ENCODE measurements around the gene DEXI.

Gene DEXI

DNA sequence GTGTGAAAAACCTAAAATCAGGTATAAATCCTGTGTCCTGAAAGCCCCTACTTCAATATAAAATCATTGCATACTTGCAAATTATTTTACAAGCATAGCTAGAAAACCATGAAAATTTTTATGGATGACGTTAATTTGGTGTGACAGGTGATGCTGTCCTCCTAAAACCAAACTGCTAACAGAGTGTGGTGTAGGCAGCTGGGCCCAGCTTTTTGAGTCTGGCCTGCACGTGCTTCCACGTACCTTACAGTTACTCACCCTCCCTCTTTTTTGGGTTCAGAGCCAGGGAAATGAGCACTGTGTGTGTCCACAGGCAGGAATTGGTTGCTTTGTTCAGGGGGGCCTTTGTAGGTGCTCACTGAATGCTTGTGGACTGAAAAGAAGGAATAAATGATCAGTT lies 38.5 kb upstream of the DEXI start:
- TF ChIP-seq, protein P1, sequence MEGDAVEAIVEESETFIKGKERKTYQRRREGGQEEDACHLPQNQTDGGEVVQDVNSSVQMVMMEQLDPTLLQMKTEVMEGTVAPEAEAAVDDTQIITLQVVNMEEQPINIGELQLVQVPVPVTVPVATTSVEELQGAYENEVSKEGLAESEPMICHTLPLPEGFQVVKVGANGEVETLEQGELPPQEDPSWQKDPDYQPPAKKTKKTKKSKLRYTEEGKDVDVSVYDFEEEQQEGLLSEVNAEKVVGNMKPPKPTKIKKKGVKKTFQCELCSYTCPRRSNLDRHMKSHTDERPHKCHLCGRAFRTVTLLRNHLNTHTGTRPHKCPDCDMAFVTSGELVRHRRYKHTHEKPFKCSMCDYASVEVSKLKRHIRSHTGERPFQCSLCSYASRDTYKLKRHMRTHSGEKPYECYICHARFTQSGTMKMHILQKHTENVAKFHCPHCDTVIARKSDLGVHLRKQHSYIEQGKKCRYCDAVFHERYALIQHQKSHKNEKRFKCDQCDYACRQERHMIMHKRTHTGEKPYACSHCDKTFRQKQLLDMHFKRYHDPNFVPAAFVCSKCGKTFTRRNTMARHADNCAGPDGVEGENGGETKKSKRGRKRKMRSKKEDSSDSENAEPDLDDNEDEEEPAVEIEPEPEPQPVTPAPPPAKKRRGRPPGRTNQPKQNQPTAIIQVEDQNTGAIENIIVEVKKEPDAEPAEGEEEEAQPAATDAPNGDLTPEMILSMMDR (IDR thresholded peaks at IDR 0.05; ENCODE audit: insufficient read depth, low read length, missing control alignments), result no peak
- no peak for DNase-seq (ENCODE audit: low read depth, low spot score)
- ChIA-PET POLR2A (no interaction called here), CTCF (interaction anchor here (0.7 to 2.3 kb wide), 3 partner anchors 10 to 276 kb away, joined by 3 to 18 read pairs (median 12); partner anchors contain the start of gene SOCS1)
- H3K4me3 ChIP-seq (ENCODE audit: low read depth, low read length), result no peak overlapping the region

DNA sequence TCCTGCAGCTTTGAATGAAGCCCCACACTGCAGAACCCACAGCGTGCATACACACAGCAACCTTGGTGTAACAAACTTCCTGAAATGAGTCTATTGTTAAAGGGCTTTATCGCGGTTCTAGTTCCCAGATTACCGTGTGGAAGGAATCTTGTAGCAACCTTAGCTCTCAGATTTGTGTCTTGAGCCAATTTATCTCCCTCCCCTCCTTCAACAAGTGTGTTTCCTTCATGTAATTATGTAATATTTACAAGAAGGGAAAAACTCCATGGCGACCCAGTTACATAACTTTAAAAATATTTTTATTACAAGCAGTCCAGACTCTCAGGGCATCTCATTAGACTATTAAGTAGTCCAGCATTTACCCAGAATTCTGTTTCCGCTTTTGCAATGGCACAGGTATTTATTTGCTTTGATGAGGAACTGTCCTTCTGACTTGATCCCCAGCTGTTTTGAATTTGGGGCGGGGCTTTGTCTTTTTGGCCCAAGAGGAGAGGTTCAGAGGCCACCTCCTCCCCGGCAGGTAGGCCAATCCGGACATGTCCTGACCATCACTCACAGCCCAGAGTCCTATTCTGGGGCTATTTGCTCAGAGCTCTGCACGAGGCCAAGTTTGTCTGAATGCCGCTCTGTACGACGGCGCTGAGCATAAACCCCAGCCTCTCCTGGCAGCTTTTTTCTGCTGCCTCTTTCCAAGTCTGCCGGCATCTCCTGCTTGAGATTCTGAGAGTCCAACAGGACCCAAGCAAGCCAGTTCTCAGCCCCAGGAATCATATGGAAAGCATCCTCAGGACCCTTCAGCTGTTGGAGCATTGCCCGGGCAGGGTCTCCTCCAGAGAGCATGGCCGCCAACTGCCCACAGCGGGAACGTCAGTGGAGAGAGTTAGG lies 37.7 kb upstream of the DEXI start:
- no peak for DNase-seq (ENCODE audit: low read depth, low spot score)
- TF ChIP-seq, protein P1 (IDR thresholded peaks at IDR 0.05; ENCODE audit: insufficient read depth, low read length, missing control alignments), result no peak
- ChIA-PET POLR2A (no interaction called here), CTCF (interaction anchor here (0.7 to 2.3 kb wide), 6 partner anchors 9 to 376 kb away, joined by 3 to 18 read pairs (median 4); partner anchors contain the start of gene SOCS1)
- H3K4me3 ChIP-seq (ENCODE audit: low read depth, low read length), result no peak overlapping the region

DNA sequence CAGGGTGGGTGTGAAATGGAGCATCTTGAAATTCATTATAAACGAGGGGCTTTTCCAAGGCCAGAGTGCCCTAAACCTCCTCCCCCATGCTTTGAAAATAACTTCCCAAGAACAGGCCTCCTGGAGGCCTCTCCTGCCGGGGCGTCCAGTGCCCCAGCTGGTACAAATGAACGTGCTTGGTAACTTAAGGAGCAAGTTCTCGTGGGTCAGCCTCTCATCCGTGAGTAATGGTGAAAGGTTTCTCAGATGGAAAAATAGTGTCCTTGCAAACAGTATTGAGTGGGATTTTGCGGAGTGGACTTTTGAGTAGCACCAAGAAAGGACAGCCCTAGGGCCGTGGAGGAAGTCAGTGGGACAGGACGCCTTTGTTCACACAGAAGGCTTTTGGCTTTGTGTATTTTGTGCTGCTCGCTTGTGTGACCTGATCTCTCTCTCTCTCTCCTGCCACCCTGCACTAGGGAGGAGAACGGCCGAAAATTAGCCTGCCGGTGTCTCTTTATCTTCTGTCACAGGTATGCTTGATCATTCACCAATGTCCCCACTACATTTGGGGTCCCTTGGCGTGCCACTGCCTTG lies 36.7 kb upstream of the DEXI start:
- no peak for DNase-seq (ENCODE audit: low read depth, low spot score)
- H3K4me3 ChIP-seq (ENCODE audit: low read depth, low read length), result no peak overlapping the region
- ChIA-PET POLR2A (no interaction called here), CTCF (interaction anchor here (1.0 to 2.3 kb wide), 4 partner anchors 10 to 377 kb away, joined by 3 to 18 read pairs (median 8); partner anchors contain the start of gene SOCS1)
- TF ChIP-seq, protein P1 (IDR thresholded peaks at IDR 0.05; ENCODE audit: insufficient read depth, low read length, missing control alignments), result no peak

DNA sequence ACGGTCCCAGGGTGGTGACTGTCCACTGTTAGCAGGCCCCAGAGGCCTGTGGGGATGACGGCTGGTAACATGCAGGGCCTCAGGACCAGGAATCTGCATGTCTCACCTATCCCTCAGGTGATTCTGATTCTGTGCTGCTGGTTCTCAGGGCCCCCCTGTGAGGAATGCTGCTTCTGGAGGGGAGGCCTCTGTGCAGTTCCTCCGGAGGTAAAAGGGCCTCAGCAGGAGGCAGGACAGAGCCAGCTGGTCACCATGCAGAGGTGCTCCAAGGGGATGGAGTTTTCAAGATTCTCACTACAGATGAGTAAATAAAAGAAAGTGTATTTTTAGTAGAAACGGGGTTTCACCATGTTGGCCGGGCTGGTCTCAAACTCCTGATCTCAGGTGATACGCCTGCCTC lies 35.9 kb upstream of the DEXI start:
- CTCF ChIA-PET, result interaction anchor here (1.0 kb wide), 1 partner anchor 9 kb away, joined by 3 read pairs; no protein-coding TSS in a partner anchor
- POLR2A ChIA-PET, result no interaction called here
- no peak overlapping the region for H3K4me3 ChIP-seq (ENCODE audit: low read depth, low read length)
- no peak for DNase-seq (ENCODE audit: low read depth, low spot score)
- TF ChIP-seq, protein P1 (IDR thresholded peaks at IDR 0.05; ENCODE audit: insufficient read depth, low read length, missing control alignments), result no peak

DNA sequence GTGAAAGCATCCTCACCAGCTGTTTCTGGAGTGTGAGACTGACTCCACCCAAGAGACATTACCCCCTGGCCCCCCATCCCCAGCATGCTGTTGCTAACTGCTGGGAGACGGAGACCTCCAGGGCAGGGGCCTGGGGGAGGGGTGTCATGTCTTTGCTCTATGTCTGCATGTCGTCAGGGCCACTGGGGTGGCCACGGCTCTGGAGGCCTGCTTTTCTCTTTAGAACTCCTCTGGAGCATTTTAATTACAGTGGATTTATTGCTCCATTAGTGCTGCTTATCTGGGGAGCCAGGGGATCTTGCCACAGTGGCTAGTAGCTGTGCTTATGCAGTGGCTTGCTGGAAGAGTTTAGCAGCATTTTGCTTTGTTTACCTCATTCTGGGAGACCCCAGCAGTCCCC lies 34.4 kb upstream of the DEXI start:
- TF ChIP-seq, protein P1 (IDR thresholded peaks at IDR 0.05; ENCODE audit: insufficient read depth, low read length, missing control alignments), result no peak
- ChIA-PET CTCF (interaction anchor here (1.3 to 20.1 kb wide), 4 partner anchors 13 to 411 kb away, joined by 3 to 492 read pairs (median 7); partner anchors contain the start of gene SOCS1), POLR2A (no interaction called here)
- DNase-seq (ENCODE audit: low read depth, low spot score), result no peak
- no peak overlapping the region for H3K4me3 ChIP-seq (ENCODE audit: low read depth, low read length)

Data from AG04449 (cell line).